ENCODE data around the gene BEX2. TPM values are rescaled to one million over a fixed set of nuclear protein-coding genes. Genes with fewer than 3 reads are reported as not detected.
"Not testable (repeated sequence)": the region's sequence is repeated elsewhere in the genome, so short reads cannot be mapped to it uniquely, and the experiment has no call there.

BEX2 gene
- 2.0 and 2.9 TPM in 2 replicates for total RNA-seq (2014; rRNA removed; shearing (Covaris generic))
- 7.9 and 8.8 TPM in 2 replicates for polyA plus RNA-seq (2015; cell fraction: cytosol; rRNA removed)
- polyA plus RNA-seq (2015; cell fraction: nucleus; rRNA removed): 7.0 and 7.2 TPM in 2 replicates

DNA sequence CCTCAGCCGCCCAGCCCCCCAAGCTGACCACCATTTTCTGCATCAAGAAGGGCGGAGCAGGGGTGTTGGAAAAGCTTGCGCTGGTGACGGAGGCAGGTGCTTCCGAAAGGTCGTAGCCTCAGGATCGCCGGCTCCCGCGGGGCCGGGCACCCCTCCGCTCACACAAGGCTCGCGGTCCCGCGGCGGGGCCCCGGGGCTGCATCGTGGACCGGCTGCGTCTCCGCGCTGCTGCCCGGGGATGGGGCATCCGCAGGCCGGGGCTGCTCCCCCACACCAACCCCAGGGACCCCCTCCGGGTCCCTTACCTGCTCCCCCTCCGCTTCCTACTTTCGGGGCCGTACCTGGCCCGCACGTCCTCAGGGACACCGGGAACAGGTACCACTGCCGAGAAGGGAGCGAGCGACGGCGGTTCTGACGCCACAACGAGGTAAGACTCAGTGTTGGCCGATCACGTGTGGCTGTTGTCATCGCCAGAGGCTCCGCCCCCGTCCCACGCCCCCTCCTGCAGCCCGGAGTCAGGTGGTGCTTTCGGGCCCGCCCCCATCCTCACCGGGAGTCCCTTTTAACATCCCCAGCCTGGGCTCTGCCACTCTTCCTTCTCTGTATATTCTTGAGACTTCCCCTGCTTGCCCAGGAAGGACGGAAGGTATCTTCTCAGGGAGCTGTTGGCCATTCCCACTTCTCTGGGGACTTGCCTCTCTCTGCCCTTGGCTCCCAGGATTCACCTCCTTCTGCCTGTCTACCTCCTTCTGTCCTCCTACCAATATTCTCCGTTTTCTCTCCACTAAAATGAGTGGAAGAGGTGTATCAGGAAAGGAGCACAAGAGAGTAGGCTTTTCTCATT is at the start of gene BEX2:
Gene BEX2 (minus strand): TSS at position 436 of the 844 bp plus-strand sequence. CDS start 1,014 bp downstream, outside the sequence.
- DNase-seq (ENCODE audit: low read depth): peak; percentile 51

GRCh38 chrX:103360092-103360491 is 49.3 kb upstream of the BEX2 start:
- peak; percentile 2 for DNase-seq (ENCODE audit: low read depth)

GRCh38 chrX:103359605-103360004 is 48.8 kb upstream of the BEX2 start:
- not testable (repeated sequence) for DNase-seq (ENCODE audit: low read depth)

GRCh38 chrX:103357871-103358270 is 47.1 kb upstream of the BEX2 start:
- DNase-seq (ENCODE audit: low read depth): no peak

DNA sequence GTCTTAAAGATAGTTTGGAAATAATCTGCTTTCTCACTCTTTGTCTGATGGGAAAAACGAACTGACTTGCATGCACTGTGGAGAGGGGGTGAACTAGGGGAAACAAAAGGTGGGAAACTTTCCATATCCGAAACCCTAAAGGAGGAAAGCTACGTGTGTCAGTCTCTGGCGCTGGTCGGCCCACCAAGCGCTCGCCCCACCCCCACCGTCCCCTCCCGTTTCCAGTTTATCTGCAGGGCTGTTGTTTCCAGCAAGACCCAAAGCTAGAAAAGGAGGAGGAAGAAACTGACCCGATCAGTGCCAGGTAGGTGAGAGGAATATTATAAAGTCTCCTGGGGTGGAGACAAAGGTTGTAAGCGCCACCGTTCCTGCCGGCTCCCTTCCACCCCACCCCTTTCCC is 46.1 kb upstream of the BEX2 start:
- no peak for DNase-seq (ENCODE audit: low read depth)

GRCh38 chrX:103356130-103356798 is 45.5 kb upstream of the BEX2 start, which contains the start of gene TCEAL9:
TSS of gene TCEAL9 (plus strand) at chrX:103356506. CDS start at chrX:103357685, 1,179 bp downstream.
- DNase-seq (ENCODE audit: low read depth): peak; percentile 71

GRCh38 chrX:103347682-103348397 is 37.0 kb upstream of the BEX2 start:
- DNase-seq (ENCODE audit: low read depth): no peak

GRCh38 chrX:103344606-103345005 is 33.8 kb upstream of the BEX2 start:
- no peak for DNase-seq (ENCODE audit: low read depth)

- DNase-seq (ENCODE audit: low read depth): peak; percentile 27
These were observed 32.3 kb upstream of the BEX2 start for GRCh38 chrX:103343105-103343504.

GRCh38 chrX:103338663-103339062 is 27.9 kb upstream of the BEX2 start:
- DNase-seq (ENCODE audit: low read depth): no peak

- no peak for DNase-seq (ENCODE audit: low read depth)
These were observed 20.0 kb upstream of the BEX2 start for GRCh38 chrX:103330681-103331288.

- DNase-seq (ENCODE audit: low read depth): no peak
These were observed 19.2 kb upstream of the BEX2 start, which contains the start of gene TCEAL7 for GRCh38 chrX:103329991-103330390. TSS of gene TCEAL7 (plus strand) at chrX:103330239. CDS start at chrX:103331404, 1,165 bp downstream.

DNA sequence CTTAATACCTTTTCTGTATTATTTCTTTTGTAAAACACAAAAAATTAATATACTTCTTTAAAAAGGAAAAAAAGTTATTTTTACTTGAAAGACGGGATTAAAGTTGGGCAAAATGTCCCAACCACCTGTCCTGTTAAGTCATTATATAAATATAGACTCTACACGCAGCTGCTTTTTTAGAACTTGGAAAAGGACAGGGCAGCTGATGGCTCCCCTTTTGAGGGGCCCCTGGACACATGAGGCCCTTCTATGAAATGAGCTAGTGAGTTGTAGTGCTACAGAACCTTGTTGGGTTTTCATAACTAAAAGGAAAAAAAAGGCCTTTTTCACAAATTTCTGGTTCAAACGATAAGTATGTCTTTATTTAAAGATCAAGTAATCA is 600 bp upstream of the BEX2 start:
- DNase-seq (ENCODE audit: low read depth): no peak

GRCh38 chrX:103309860-103310554 is 783 bp downstream of the BEX2 start:
- DNase-seq (ENCODE audit: low read depth): no peak

- not testable (repeated sequence) for DNase-seq (ENCODE audit: low read depth)
These were observed 5.1 kb downstream of the BEX2 start for GRCh38 chrX:103305666-103306065.

- DNase-seq (ENCODE audit: low read depth): no peak
These were observed 6.1 kb downstream of the BEX2 start for GRCh38 chrX:103304705-103305104.

GRCh38 chrX:103293118-103293517 is 17.7 kb downstream of the BEX2 start:
- no peak for DNase-seq (ENCODE audit: low read depth)

DNA sequence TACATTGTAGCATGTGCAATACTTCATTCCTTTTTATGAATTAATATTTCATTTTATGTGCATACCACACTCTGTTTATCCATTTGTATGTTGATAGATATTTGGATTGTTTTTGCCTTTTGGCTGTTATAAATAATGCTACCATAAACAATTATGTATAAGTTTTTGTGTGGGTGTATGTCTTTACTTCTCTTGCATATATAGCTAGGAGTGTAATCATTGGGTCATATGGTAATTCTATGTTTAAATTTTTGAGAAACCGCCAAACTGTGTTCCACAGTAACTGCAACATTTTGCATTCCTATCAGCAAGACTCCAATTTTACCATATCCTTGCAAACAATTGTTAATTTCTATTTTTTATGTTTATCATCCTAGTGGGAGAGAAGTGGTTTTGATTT is 31.2 kb downstream of the BEX2 start:
- DNase-seq (ENCODE audit: low read depth): no peak

GRCh38 chrX:103276581-103277002 is 34.2 kb downstream of the BEX2 start, which contains the start of gene TCEAL5:
TSS of gene TCEAL5 (minus strand) at chrX:103276750. CDS start at chrX:103274563, 2,187 bp downstream.
- no peak for DNase-seq (ENCODE audit: low read depth)

DNA sequence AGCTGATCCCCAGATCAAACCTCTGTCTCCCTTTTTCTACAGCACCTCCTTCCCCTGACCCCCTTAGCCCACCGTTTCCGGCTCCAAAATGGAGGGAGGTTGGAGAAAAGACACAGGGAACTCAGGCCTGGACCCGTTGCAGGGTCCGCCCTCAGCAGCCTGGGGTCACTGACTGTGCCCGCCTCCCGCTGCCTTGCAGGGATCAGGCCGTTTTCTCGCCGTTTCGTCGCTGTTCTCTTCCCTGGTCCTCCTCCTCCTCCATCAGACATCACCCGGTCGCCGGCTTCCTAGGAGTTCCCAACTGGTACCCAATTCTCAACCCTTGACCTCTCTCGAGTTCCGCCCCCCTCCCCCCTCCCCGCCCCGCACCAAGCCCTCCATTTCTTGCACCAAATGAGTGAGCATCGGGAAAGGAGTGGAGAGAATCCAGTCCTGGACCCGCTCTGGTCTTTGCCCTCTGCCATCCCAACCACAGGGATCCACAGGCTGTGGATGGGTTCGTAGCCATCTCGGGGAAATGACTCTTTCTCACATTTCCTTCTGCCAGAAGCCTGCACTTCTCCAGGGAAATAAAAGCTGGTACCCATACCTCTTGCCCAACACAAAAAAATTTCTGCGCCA is 34.7 kb downstream of the BEX2 start:
- DNase-seq (ENCODE audit: low read depth): no peak
